ENCODE measurements around the gene GNPTG. TPM values are rescaled to one million over a fixed set of nuclear protein-coding genes. Genes with fewer than 3 reads are reported as not detected.
A peak's percentile ranks its signal among the peaks of the same experiment; 100 is the strongest.

GNPTG gene
- total RNA-seq, 1 experiment from 2014 or later, result 54.4 TPM

GRCh38 chr16:1333854-1334700, 17.7 kb upstream of the GNPTG start:
- no peak for DNase-seq (ENCODE audit: low read depth)

- DNase-seq (ENCODE audit: low read depth), result no peak
Measured at GRCh38 chr16:1334739-1335138, 17.0 kb upstream of the GNPTG start.

DNA sequence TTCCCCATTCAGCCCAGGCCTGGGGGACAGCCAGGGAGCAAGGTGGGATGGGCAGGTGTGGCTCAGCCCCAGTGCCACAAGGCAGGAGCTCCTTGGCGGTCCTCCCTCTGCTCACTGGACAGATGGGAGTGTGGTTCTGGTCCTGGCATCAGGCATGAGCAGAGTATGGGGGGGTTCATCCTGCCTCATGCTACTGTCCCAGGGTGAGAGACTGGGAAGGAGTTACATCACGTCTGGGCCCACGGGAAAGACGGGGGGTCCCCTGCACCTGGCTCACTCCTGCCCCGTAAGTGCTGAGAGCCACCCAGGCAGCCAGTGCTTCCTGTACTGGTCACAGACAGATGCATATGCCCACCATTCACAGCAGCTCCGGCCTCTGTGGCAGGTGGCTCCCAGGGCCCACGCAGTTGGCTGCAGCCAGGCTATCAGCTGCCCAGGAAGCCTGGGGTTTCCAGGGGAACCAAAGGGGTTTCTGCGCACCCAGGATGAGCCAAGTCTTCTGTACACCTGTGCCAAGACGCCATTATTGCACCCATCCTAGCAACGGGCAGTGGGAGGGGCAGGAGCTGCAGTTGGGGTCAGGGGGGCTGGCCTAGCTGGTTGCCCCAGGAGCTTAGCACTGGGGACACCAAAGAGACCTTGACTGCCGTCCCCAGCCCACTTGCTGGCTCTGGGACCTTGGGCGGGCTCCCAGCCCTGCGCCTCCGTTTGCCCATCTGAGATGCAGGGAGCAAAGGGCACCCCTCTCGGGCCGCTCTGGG, 16.3 kb upstream of the GNPTG start:
- no peak for DNase-seq (ENCODE audit: low read depth)

- no peak for DNase-seq (ENCODE audit: low read depth)
Measured at GRCh38 chr16:1335996-1336395, 15.7 kb upstream of the GNPTG start.

DNA sequence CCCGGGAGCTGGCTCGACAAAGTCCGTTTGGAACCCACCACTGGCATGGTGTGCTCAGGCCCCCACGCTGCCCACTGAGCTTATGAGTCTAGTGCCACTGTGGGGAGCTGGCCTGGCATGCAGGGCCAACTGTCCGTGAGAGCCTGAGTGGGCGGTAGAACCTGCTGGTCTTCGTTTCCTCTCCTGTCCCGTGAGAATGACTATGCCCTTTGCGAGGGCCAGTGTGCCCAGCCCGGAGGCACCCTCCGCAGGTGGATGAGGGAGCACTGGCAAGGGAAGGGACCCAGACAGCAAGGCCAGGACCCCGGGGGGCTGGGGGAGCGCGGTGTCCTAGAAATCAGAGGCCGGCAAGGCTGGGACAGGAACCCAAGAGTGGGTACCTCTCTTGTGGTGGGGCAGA, 15.1 kb upstream of the GNPTG start:
- DNase-seq (ENCODE audit: low read depth), result no peak

GRCh38 chr16:1337486-1337885, 14.2 kb upstream of the GNPTG start:
- no peak for DNase-seq (ENCODE audit: low read depth)

DNA sequence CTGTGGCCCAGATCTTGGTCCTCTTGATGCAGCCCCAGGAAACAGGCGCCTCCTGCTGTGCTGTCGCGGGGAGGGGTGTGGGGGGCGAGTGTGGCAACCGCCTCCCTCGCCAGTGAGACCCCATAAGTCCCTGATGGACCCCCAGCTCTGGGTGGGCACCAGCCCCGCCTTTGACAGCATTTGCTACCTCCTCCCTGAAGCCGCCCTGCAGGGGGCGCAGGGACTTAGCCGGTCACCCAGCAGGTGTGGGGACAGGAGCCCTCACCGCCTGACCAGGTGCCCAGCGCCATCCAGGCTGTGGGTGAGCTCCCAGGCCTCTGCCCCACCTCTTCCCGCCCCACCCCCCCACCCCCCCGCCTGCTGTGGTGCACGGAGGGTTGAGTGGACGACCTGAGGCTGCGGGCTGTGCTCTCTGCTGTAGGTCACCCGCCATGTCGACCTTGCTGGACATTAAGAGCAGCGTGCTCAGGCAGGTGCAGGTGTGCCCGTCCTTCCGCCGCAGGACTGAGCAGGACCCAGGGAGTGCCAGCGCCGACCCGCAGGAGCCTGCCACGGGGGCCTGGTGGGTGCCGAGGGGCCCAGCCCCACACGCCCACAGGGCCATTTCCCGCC, 13.5 kb upstream of the GNPTG start:
- DNase-seq (ENCODE audit: low read depth), result no peak

- DNase-seq (ENCODE audit: low read depth), result no peak
Measured at GRCh38 chr16:1338855-1339675, 12.7 kb upstream of the GNPTG start.

DNA sequence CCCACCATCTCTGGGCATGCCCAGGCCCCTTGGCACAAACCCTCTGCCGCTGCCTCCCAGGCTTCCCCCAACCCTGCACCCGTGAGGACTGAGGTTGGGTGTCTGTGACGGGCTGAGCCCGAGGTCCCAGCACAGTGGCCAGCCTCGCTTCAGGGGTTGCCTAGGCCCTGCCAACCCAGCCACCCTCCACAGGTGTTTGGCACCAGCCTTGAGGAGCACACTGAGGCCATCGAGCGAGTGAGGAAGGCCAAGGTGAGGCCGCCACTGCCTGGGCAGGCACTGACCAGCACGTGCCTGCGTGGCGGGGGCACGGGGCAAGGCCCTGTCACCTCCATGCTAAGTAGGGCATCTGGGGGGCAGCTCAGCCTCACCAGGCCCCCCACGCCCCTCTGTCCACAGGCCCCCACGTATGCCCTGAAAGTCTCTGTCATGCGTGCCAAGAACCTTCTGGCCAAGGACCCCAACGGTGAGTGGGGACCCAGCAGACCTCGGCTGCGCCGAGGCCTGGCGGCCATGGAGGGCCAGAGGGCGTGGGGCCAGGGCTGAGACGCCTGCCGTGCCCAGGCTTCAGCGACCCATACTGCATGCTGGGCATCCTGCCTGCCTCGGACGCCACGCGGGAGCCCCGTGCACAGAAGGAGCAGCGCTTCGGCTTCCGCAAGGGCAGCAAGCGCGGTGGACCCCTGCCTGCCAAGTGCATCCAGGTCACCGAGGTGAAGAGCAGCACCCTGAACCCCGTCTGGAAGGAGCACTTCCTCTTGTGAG, 10.8 kb upstream of the GNPTG start:
- no peak for DNase-seq (ENCODE audit: low read depth)

- no peak for DNase-seq (ENCODE audit: low read depth)
Measured at GRCh38 chr16:1341495-1342420, 10.0 kb upstream of the GNPTG start.

DNA sequence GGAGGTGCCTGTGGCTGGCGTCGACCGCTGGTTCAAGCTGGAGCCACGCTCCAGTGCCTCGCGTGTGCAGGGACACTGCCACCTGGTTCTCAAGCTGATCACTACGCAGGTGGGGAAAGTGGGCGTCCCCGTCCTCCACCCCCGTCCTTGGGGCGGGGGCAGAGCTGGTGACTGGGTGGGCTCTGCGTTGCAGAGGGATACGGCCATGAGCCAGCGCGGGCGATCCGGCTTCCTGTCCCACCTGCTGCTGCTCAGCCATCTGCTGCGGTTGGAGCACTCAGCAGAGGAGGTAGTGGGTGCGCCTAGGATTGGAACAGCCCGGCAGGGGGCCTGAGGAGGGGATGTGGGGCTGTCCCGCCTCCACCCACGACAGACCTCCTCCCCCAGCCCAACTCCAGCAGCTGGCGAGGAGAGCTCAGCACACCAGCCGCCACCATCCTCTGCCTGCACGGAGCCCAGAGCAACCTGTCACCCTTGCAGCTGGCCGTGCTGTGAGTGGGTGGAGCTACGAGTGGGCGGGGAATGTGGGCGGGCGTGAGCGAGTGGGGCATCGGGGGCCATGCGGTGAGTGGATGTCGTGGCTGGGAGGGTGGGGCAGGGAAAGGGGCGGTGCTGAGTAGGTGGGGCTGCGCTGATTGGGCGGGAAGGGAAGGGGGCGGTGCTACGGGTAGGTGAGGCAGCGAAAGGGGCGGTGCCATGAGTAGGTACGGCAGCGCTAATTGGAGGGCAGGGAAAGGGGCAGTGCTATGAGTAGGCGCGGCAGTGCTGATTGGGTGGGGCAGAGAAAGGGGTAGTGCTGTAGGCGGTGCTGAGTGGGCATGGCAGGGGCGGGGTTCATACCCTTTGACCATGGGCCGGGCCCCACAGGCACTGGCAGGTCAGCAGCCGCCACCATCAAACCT, 9.0 kb upstream of the GNPTG start:
- peak; percentile 88 for DNase-seq (ENCODE audit: low read depth)

DNA sequence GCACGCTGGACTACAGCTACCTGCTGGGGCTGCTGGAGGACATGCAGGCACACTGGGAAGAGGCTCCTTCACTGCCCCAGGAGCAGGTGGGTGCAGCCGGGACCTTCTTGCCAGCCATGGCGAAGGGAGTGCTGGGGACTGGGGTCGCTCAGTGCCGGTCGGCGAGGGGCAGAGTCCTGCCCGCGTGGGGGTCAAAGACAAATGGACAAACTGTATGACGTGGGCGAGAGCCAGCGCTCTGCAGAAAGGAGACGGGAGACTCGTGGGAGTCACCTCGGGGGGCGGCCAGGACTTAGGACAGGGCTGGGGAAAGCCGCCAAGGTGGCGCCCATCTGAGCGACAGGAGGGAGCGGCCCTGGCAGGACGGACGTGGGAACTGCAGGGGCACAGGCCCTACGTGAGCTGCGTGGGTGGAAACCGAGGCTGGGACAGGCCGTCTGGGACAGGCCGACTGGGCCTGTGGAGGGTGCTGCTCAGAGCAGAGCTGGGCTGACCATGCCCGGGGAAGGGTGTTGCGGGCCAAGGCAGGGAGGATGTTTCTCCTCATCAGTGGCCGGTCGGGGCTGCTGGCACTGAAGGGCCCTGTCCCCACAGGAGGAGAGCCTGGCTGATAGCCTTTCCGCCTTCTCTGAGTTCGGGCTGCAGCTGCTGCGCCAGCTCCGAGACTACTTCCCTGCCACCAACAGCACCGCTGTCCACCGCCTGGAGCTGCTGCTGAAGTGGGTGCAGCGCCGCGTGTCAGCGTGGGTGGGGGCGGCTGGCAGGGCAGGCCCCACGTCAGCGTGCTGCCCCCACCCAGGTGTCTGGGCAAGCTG, 8.1 kb upstream of the GNPTG start:
- DNase-seq (ENCODE audit: low read depth), result no peak

DNA sequence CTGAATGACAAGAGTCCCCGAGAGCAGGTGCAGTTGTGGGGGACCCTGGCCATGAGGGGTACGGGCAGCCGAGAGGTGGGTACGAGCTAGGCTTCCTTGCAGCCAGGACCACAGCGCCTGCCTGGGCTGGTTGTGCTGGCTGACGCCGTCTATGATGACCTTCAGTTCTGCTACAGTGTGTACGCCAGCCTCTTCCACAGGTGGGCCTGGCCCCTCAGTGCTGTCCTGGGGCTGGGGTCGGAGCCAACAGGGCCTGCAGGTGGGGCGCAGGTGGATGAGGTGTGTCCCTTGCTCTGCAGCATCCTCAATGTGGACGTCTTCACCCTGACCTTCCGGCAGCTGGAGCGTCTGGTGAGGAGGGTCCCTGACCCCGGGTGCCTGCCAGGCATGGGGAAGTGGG, 7.2 kb upstream of the GNPTG start:
- no peak for DNase-seq (ENCODE audit: low read depth)

DNA sequence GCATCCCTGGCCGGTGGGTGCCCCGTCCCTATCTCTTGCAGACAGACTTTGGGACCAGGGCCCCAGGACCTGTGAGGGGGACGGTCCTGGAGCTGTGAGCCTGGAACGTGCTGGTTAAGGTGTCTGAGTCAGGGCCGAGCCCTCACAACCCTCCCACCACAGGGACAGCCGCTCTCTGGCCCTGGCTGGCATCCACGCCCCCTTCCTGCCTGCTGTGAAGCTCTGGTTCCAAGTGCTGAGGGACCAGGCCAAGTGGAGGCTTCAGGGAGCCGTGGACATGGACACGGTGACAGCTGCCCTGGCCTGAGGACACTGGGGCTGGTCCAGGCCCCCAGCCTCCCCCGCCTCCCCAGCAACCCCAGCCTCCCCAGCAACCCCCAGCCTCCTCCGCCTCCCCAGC, 6.6 kb upstream of the GNPTG start:
- no peak for DNase-seq (ENCODE audit: low read depth)

DNA sequence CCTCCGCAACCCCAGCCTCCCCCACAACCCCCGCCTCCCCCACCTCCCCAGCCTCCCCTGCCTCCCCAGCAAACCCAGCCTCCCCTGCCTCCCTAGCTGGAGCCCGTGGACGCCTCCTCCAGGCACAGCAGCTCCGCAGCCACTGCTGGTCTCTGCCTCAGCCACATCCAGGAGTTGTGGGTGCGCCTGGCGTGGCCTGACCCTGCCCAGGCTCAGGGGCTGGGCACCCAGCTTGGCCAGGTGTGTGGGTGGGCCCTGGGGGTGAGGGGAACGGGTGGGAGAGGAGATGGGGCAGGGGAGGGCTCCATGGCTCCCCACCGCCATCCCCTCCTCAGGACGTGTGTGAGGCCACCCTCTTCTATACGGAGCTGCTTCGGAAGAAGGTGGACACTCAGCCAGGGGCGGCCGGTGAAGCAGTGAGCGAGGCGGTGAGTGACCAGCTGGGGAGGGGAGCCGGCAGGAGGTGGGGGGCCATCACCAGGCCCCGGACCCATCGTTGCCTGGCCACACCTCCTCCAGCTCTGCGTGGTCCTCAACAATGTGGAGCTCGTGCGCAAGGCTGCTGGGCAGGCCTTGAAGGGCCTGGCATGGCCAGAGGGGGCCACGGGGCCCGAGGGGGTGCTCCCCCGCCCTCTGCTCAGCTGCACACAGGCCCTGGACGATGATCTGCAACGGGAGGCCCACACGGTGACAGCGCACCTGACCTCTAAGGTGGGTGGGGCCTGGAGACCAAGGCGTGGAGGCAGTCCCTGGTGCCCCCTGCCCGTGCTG, 5.9 kb upstream of the GNPTG start:
- DNase-seq (ENCODE audit: low read depth), result no peak

DNA sequence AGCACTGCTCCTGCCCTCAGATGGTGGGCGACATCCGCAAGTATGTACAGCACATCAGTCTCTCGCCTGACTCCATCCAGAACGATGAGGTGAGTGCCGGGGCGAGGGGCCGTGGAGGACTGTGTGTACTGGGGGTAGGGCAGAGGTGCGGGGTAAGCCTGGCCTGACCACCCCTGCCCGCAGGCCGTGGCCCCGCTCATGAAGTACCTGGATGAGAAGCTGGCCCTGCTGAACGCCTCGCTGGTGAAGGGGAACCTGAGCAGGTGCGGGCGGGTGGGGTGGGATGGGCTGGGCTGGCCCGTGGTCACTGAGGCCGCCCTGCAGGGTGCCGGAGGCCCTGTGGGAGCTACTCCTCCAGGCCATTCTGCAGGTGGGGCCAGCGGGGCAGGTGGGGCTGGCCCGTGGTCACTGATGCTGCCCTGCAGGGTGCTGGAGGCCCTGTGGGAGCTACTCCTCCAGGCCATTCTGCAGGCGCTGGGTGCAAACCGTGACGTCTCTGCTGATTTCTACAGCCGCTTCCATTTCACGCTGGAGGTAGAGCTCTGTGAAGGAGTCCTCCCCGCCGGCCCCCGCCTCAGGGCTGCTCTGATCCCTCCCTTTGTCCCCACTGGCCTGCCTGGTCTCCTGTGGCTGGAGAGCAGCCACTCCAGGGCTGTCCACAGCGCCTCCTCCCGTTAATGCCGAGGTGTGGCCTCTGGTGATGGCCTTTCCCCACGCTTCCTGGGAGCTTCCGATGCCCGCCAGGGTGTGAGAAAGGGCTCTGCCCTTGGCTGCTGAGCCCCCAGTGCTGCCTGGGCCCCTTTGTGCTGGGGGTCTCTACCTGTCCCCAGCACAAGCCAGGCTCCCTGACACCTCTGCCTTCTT, 5.1 kb upstream of the GNPTG start:
- no peak for DNase-seq (ENCODE audit: low read depth)

Data from LHCN-M2 (cell line).